OCI-LY1 (cell line): Measurements from ENCODE around the gene METAP1.

Experiments
- CTCF ChIP-seq: fragments of 200-600 bp; sonication (generic), shearing (Covaris generic); IDR thresholded peaks from 2 replicates; pipeline ENCODE4 v1.5.1; 2017; ENCODE audit warnings: mild to moderate bottlenecking, antibody characterized with exemption, low read length, moderate library complexity, mixed read lengths
- EZH2 ChIP-seq: fragments of 200-600 bp; sonication (generic), shearing (Covaris generic); IDR thresholded peaks from 2 replicates; pipeline ENCODE4 v1.8.0; 2017; ENCODE audit warnings: borderline replicate concordance, mixed run types, mild to moderate bottlenecking, antibody characterized with exemption, low read length, moderate library complexity, mixed read lengths

- TF ChIP-seq CTCF (no peak), EZH2 (no peak)
Observed at GRCh38 chr4:98961770-98962169, 33.8 kb upstream of the METAP1 start.
